H1 (cell line): ENCODE measurements around the gene GABPB1. TPM values are rescaled to one million over a fixed set of nuclear protein-coding genes. Genes with fewer than 3 reads are reported as not detected.

Experiments used
- BACH1 ChIP-seq: IDR thresholded peaks from 2 replicates; pipeline ENCODE4 v1.6.1; 2012; ENCODE audit warnings: low read length, improper control_type of control experiment
- CBX5 ChIP-seq: fragments of 300-800, 300-1000 bp; sonication (generic); IDR thresholded peaks from 2 replicates; pipeline ENCODE4 v1.7.1; 2016; ENCODE audit warnings: antibody characterized with exemption, low read length, low read depth
- CHD7 ChIP-seq: fragments of 300-600 bp; sonication (generic); IDR thresholded peaks from 2 replicates; pipeline ENCODE4 v1.7.1; 2012; ENCODE audit warnings: low read length, moderate library complexity, mild to moderate bottlenecking, inconsistent platforms; ENCODE audit not compliant: insufficient replicate concordance
- FOSL1 ChIP-seq: IDR thresholded peaks from 2 replicates; pipeline ENCODE4 v1.6.1; 2011; ENCODE audit warnings: mild to moderate bottlenecking, low read depth, low read length, moderate library complexity; ENCODE audit not compliant: insufficient read depth
- HDAC6 ChIP-seq: IDR thresholded peaks from one replicate; pipeline ENCODE4 v1.7.1; 2012; ENCODE audit warnings: low read depth, mild to moderate bottlenecking, inconsistent platforms, low read length, moderate library complexity
- KDM5A ChIP-seq: fragments of 200-600 bp; IDR thresholded peaks from 2 replicates; pipeline ENCODE4 v1.7.1; 2012; ENCODE audit warnings: mild to moderate bottlenecking, low read length, inconsistent platforms, mixed read lengths
- MAFK ChIP-seq: IDR thresholded peaks from 2 replicates; pipeline ENCODE4 v1.6.1; 2012; ENCODE audit warnings: low read depth, mild to moderate bottlenecking, improper control_type of control experiment, low read length
- NANOG ChIP-seq: IDR thresholded peaks from 2 replicates; pipeline ENCODE4 v1.6.1; 2011; ENCODE audit warnings: low read length, low read depth, mild to moderate bottlenecking, inconsistent platforms; ENCODE audit not compliant: insufficient read depth, poor library complexity, severe bottlenecking
- RBBP5 ChIP-seq: IDR thresholded peaks from 2 replicates; pipeline ENCODE4 v1.7.1; 2012; ENCODE audit warnings: low read depth, mild to moderate bottlenecking, inconsistent platforms, low read length, moderate library complexity, borderline replicate concordance
- RXRA ChIP-seq: IDR thresholded peaks from 2 replicates; pipeline ENCODE4 v1.6.1; 2011; ENCODE audit warnings: low read depth, mild to moderate bottlenecking, low read length, moderate library complexity; ENCODE audit not compliant: insufficient read depth
- YY1 ChIP-seq: IDR thresholded peaks from 2 replicates; pipeline ENCODE4 v1.6.1; 2011; ENCODE audit warnings: low read depth, mild to moderate bottlenecking, low read length
- polyA plus RNA-seq, 7 experiments: library from polyadenylated mRNA; depleted of rRNA in 3 of 7; stranded (reverse) in 5 of 7; unstranded in 2 of 7; fragments of >200 nt in 5 of 7; fragments of 200-250 nt in 2 of 7; gene quantifications; 1 replicate in 5 of 7; 2 replicates in 1 of 7; 4 replicates in 1 of 7; pipeline versions ENCODE4 v1.2.1 to v1.2.3, GENCODE V29; 2011 to 2013; ENCODE audit warnings: missing spikeins in 2 of 7, mixed read lengths in 2 of 7
- total RNA-seq: library from RNA; stranded (reverse); fragmentation: NEBNext Ultra II Directional; extraction: Animal tissue kit (Norgen Biotek cat#: 25700); gene quantifications from 2 replicates; pipeline ENCODE4 v1.2.1, GENCODE V29; 2021

GABPB1 gene
- total and polyA plus RNA-seq, 2 of the 8 experiments (the other 6 are each of a cell fraction or from before 2014, with no cell fraction given) = 24.5 to 32.3 TPM

GRCh38 chr15:50259276-50259675, 95.7 kb downstream of the GABPB1 start (continued):
- TF ChIP-seq CHD7 (no peak), CBX5 (no peak), RXRA (no peak), YY1 (no peak), FOSL1 (no peak), HDAC6 (no peak), MAFK (no peak), KDM5A (no peak), NANOG (no peak), RBBP5 (no peak), BACH1 (no peak)
